ENCODE results near the gene PKNOX2.

DNA sequence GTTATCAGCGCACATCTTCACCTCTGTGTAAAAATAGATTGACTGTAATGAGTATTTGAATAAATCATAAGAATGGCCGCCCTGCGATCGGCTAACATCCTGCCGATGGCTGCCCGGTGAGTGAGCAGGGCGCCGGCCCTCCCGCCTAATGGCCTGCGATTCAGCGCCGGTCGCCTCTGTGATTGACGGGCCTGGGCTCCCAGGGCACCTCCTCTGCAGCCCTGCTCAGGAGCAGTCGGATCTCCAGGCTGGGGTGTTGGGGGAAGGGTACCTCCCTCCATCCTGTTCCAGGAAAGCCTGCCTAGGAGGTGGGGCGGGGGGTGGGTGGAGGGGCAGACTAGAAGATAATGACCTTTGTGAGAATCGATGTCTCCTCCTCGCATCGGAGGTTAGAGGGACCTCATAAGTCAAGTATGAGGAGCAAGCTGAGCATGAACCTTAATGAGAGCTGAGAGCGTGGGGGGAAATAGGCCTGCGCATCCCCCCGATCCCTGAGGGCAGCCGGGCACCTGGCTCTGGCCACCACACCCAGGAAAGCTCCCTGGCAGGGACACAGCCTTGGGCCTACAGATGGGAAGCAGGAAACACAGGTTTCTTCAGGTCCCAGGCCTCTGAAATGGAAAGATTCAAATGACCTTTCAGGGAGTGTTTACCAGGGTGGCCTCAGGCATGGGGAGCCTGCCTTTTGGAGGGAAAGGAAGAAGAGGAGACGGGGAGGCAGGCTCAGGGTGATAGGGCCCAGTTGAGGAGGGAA is 71.7 kb downstream of the PKNOX2 start:
- TF ChIP-seq, protein P1, sequence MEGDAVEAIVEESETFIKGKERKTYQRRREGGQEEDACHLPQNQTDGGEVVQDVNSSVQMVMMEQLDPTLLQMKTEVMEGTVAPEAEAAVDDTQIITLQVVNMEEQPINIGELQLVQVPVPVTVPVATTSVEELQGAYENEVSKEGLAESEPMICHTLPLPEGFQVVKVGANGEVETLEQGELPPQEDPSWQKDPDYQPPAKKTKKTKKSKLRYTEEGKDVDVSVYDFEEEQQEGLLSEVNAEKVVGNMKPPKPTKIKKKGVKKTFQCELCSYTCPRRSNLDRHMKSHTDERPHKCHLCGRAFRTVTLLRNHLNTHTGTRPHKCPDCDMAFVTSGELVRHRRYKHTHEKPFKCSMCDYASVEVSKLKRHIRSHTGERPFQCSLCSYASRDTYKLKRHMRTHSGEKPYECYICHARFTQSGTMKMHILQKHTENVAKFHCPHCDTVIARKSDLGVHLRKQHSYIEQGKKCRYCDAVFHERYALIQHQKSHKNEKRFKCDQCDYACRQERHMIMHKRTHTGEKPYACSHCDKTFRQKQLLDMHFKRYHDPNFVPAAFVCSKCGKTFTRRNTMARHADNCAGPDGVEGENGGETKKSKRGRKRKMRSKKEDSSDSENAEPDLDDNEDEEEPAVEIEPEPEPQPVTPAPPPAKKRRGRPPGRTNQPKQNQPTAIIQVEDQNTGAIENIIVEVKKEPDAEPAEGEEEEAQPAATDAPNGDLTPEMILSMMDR (IDR thresholded peaks at IDR 0.05 in 8 of 11, conservative IDR thresholded peaks at IDR 0.05 in 3 of 11): no peak
- TF ChIP-seq POLR2A (IDR thresholded peaks at IDR 0.05) (no peak), POLR2AphosphoS5 (IDR thresholded peaks at IDR 0.05) (no peak)
